HG02642 (cell line): Measurements from ENCODE around the gene KCTD17.

Source experiments
- ATAC-seq: cut with Tn5 transposase; IDR thresholded peaks from one replicate; pipeline ENCODE4 v1.9.1; 2021; ENCODE audit warnings: mild to moderate bottlenecking; ENCODE audit not compliant: unreplicated experiment, poor library complexity

KCTD17 gene

DNA sequence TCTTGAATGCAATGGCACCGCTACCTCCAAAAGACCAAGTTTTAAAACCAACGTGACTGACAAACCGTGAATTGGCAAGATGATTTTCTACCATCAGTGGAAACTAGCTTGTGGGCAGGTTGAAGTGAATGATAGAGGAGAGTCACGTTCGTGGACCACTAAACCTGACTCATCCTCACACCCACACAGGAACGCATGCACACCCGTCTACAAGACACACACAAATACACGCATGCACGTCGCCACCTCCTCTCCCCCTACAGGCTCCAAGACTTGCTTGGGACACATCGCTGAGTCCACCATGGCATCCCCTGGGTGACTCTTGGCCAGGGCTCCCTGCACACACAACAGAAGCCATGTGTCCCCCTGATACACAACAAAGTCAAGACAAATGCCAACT is 43.6 kb downstream of the KCTD17 start:
- no peak for ATAC-seq

DNA sequence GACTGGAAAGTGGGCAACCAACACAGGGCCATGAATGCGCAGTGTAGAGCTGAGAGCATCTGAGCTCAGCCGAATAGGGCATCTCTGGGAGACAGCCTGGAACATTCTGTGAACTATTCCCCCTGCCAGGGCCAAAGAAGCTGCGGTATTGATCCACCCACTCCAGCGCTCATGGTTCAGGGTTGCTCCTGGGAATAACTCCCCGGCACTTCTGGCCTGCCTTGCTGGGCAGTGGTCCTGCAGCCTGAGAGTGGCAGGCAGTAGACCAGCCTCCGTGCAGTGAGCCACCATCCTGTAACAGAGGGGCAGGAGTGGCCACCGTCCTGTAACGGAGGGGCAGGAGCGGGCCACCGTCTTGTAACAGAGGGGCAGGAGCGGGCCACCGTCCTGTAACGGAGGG is 45.8 kb downstream of the KCTD17 start:
- ATAC-seq, result no peak

DNA sequence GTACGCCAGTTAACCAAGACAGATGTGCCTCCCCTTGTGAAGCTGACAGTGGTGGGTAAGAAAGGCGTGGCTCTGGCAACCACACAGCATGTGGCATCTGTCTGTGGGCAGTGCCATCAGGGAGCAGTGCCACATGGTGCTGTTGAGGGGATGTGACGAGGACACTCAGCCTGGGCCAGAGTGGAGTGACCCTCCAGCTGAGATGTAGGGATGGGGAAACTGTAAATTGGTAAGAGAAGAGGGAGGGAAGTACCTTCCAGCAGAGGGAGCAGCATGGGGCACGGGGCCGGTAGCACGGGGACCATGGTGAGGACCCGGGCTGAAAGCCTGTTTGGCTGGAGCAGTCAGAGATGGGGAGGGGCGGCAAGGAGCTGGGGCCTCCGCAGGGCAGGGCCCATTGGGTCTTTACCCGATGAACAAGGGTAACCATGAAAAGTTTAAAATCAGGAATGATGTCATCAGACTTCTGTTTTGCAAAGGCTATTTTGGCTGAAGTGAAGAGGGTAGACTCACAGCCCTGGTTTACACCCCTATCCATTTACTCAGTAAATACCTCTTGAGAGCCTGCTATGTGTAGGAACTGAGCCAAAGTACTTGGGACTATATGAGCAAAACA is 47.5 kb downstream of the KCTD17 start:
- no peak for ATAC-seq

DNA sequence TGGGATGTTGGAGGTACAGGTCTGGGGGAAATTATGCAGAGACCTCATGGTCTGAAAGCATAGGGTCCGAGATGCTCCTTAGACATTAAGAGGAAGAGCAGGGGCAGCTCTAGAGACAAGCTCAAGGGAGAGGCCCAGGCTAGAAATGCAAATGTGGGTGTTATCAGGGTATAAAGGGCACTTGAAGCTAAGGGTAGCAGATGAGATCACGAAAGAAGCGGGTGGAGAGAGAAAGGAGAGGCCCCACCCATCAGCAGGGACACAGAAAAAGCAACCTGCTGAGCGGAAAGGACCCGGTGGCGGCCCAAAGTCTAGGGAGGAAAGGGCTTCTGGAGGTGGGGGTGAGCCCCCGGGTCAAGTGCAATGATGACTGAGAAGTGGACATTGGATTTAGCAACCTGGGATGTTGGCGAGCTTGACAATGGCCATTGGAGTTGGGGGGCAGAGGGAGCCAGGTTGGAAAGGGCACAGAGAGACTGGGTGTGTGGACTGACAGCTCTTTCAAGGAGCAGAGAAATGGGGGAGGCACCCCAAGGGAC is 49.1 kb downstream of the KCTD17 start:
- no peak for ATAC-seq

DNA sequence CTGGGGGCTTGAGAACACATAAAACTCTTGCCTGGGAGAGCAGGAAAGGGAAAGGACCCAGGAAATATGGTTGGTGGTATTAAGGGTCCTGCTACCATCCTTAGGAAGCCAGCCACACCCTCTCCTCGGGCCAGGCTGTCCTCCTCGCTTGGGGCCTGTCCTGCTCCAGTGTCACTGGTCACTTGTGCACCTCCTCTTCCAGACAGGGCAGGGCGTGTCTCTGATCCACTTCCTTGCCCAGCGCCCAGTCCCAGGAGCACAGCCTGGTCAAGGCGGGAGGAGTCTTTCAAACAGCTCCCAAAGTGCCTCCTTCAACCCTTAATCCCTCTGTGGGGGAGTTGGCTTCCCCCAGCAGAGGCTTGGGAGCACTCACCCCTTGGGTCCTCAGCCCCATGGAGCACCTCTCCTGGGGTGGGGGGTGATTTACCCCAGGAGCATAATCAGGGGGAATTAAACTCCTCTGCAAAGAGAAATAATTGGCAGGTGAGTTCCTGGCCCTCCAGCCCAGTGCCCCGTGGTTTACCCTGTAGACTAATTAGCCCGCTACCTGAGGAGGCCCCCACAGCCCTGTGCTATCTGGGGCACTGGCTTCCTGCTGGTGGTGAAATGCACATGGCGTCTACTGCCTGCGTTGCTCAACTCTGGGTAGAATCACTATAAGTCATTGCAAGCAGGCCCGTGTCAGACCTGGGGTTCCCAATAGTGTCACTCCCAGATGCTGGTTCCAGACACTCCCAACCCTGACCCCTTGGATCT is 49.9 kb downstream of the KCTD17 start:
- ATAC-seq, result no peak

DNA sequence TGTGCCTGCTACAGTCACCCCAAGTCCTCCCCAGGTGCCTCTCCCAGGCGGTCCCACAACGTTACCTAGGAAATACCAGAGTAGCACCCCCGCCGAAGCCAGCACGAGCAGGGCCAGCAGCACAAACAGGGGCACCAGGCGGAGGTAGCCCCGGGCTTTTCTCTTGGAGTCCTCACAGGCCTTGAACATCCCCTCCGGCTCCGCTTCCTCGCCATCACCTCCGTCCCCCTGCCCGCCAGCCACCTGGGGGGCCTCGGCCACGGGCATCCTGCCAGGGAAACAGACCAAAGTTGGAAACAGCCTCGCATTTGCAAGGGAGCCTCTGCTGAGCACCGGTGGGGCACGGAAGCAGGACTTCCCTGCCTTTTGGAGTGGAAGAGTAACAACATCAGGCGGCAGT is 51.6 kb downstream of the KCTD17 start:
- ATAC-seq, result no peak

DNA sequence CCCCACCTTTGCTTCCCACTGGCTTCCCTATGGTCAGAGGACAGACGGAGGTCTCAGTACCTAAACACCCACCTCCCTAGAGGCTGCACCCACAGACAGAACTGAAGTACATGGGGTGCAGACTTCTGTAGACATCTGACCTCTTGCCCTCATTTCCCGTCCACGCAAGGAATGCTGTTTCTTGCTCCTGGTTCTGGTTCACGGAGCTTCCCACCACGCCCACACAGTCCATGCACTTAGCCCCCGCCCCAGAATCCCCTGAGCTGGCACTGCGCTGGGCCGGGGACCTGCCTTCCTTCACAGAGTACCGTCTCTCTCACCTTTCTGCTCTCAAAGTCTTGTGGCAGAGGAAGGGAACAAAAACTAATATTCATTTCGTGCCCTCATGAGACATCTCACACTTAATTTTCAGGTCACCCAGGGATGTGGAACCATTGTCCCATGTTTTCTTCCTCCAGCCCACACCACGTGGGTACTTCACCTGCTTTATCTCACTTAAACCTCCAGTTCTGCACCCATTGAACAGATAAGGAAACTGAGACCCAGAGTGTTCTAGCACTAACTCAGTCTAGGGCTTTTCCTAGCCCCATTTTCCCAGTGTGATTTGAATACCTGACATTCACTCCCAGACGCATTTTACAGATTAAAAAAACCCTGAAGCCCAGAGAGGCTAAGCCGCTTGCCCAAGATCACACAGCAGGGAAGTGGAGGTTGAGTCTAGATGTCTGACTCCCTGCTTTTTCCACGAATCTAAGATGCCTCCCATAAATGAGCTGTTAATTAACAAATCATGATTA is 52.3 kb downstream of the KCTD17 start:
- no peak for ATAC-seq

DNA sequence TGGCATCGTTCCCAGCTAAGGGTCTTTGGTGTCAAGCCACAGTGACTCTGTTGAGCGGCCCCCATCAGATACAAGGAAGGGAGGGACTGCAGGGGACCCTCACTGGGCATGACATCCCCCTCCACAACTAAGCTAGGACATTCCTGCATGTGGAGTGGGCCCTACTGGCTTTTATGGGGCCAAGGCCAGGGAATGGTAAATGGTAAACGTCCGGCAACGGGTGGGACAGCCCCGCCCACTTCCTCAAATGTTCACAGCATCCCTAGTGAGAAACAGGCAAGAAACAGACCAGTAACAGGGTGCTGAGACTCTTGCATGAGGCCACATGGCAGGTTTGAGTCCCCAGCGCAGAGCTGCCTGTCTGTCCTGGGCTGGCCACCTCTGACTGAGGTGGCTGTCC is 53.6 kb downstream of the KCTD17 start:
- no peak for ATAC-seq

DNA sequence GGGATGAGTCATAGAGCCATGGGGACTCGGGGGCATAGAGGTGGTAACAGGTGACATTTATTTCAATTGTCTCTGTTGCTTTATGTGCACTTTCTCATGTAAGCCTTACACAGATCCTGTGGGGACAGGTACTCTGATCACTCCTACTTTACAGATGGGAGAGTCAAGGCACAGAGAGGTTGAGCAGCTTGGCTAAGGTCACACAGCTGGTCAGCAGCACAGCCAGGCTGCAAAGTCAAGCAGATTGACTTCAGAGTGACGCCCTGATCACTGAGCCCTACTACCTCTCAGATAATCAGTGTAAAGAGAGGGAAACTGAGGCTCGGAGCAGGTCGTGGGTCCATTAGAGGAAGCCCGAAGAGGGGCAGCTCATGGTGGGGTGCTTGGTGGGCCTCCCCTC is 54.4 kb downstream of the KCTD17 start:
- ATAC-seq, result no peak

DNA sequence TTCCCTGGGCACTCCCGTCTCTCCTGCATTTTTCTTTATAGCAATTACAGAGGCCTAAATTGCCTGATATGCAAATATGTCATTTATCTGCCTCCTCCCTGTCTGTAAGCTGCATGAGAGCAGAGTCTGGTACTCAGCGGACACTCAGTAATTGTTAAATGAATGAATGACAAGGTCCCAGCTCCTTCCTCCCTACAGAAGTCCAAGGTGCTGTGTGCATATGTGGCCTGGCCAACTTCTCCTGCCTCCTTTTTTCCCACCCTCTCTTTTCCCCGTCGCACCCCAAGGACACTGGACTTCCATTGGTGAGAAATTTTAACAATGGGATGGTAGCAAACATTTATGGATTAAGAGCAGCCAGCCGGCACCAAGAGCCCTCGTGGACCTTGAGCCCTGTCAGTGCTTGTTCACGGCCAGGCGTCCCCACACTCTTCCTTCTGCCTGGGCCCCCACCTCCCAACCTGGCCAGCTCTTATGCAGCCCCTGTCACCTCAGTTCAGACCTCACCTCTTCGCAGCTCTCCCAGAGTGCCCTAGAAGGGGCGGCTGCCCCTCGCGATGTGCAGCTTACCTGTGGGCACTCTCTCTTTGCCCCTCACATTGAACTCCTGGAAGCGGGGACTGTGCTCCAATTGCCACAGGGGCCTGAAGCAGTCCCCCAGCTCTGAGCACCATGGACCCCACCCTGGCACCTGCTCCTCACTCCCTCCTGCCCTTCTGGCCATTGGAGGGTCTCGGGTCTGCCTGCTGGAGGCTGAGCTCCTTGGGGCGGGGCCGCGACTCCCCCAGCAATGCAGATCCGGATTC is 56.5 kb downstream of the KCTD17 start:
- no peak for ATAC-seq

DNA sequence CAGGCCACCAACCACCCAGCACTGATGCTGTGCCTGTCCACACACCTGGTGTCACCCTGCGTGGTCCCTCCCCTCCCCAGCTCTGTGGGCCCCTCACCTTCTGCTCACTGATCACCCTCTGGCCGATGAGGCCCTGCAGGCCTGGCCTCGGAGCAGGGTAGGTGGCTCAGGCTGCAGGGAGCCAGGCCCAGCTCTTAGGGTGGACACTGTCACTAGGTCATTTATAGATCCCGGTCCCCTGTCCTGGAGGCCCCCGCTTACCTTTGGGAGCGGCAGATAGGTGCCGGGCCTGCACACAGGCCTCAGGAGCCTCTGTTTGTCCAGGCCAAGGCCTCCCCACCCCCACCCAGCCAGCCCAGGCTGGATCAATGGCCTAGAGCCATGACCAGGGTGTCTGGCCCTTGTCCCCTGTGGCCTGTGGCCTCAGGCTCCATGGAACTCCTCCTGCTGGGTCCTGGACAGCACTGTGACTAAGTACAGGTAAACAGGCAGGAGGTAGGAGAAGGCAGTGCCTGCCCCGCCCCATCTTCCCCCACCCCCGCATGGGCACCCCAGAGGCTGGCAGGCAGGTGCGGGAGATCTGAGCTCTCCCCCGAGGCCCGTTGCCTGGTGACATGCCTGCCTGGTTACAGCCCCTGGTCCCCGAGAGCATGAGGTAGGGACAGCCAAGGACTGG is 57.8 kb downstream of the KCTD17 start, which contains the start of gene TMPRSS6:
TMPRSS6 (minus strand) TSS at position 472 of the 676 bp plus-strand sequence. CDS start 6,296 bp downstream, outside the sequence.
- ATAC-seq, result no peak

DNA sequence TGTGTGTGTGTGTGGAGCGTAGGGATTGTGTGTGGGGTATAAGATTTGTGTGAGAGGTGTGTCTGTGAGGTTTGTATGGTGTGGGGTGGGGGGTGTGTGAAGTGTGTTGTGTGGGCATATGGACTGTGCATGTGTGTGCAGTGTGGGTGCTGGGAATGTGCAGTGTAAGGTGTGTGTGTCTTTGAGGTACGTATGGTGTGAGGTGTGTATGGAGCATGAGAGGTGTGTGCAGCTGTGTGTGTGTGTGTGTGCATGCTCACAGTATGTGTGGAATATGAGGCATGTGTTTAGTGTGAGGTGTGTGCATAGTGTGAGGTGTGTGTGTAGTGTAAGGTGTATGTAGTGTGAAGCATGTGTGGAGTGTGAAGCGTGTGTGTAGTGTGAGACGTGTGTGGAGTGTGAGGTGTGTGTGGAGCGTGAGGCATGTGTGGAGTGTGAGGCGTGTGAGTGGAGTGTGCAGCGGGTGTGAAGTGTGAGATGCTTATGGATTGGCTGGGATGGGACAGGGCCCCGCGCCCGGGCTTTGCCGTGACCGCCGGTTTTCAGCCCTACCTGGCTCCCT is 59.7 kb downstream of the KCTD17 start:
- no peak for ATAC-seq

DNA sequence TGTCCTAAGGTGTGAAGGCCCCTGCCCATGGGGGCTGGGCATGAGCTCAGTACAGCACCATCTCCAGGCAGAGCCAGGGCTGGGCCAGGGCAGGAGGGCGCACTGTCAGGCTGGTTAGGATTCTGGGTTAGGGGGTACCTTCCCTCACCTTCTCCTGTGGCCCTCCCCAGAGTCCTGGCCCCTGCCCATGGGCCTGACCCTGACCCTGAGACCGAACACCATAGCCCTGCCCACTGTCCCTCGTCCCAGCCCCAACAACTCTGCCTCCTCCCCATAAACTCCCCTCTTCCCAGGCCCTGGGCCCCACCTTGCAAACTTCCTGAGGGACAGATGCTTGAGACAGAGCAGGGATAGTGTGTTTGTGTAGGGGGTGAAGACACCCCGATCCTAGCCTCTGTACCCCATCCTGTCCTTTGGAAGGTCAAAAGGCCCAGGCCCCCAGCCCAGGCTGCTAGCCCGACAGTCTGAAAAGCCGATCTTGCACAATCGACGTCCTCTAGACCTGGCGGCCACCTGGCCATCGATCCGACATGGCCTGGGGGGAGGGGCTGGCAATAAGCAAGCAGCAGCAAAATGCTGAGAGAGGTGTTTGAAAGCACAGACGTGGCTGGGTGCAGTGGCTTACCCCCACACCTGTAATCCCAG is 60.7 kb downstream of the KCTD17 start:
- ATAC-seq, result no peak
